HG03025 (cell line): ENCODE results near the gene MYO5C.
"Not testable (repeated sequence)": the region's sequence is repeated elsewhere in the genome, so short reads cannot be mapped to it uniquely, and the experiment has no call there.

Experiments used
- ATAC-seq: cut with Tn5 transposase; IDR thresholded peaks from one replicate; pipeline ENCODE4 v1.9.1; 2021; ENCODE audit warnings: mild to moderate bottlenecking, moderate library complexity; ENCODE audit not compliant: unreplicated experiment, low FRiP score

MYO5C gene

GRCh38 chr15:52246686-52247431 is 48.7 kb downstream of the MYO5C start:
- no peak for ATAC-seq

GRCh38 chr15:52243697-52244555 is 51.7 kb downstream of the MYO5C start:
- ATAC-seq, result no peak

- ATAC-seq, result no peak
Measured at GRCh38 chr15:52243286-52243685, 52.3 kb downstream of the MYO5C start.

GRCh38 chr15:52241489-52241888 is 54.1 kb downstream of the MYO5C start:
- no peak for ATAC-seq

- ATAC-seq, result no peak
Measured at GRCh38 chr15:52240166-52240565, 55.4 kb downstream of the MYO5C start.

- ATAC-seq, result not testable (repeated sequence)
Measured at GRCh38 chr15:52238989-52239525, 56.5 kb downstream of the MYO5C start.

- ATAC-seq, result no peak
Measured at GRCh38 chr15:52238149-52238548, 57.5 kb downstream of the MYO5C start.

- ATAC-seq, result no peak
Measured at GRCh38 chr15:52236013-52236412, 59.6 kb downstream of the MYO5C start.

GRCh38 chr15:52234596-52235541 is 60.7 kb downstream of the MYO5C start:
- peak; percentile 44 for ATAC-seq

- ATAC-seq, result no peak
Measured at GRCh38 chr15:52233405-52233804, 62.2 kb downstream of the MYO5C start.

GRCh38 chr15:52232327-52232726 is 63.3 kb downstream of the MYO5C start:
- peak; percentile 59 for ATAC-seq

- ATAC-seq, result no peak
Measured at GRCh38 chr15:52230073-52230472, 65.5 kb downstream of the MYO5C start.

- ATAC-seq, result no peak
Measured at GRCh38 chr15:52228921-52229320, 66.7 kb downstream of the MYO5C start.

- ATAC-seq, result peak; percentile 64
Measured at GRCh38 chr15:52227456-52227855, 68.1 kb downstream of the MYO5C start.

- no peak for ATAC-seq
Measured at GRCh38 chr15:52225230-52225629, 70.4 kb downstream of the MYO5C start.

GRCh38 chr15:52224211-52224610 is 71.4 kb downstream of the MYO5C start:
- ATAC-seq, result no peak

- no peak for ATAC-seq
Measured at GRCh38 chr15:52221730-52222129, 73.9 kb downstream of the MYO5C start.

GRCh38 chr15:52220937-52221660 is 74.5 kb downstream of the MYO5C start:
- ATAC-seq, result no peak

- no peak for ATAC-seq
Measured at GRCh38 chr15:52220251-52220650, 75.4 kb downstream of the MYO5C start.

- ATAC-seq, result no peak
Measured at GRCh38 chr15:52218816-52219215, 76.8 kb downstream of the MYO5C start.
